Trophoblast cell (in vitro differentiated cells and primary cell): ENCODE results near the gene TBL1X.

ENCODE experiments used
- DNase-seq, 2 donors: peaks; one replicate each; pipeline ENCODE4 v3.0.0-alpha.2; 2016
- H2AFZ ChIP-seq: 2 replicates; pipeline ENCODE4 v1.6.1; 2013; ENCODE audit warnings: low read length, moderate library complexity, mild to moderate bottlenecking; ENCODE audit not compliant: insufficient read depth, poor library complexity
- H2AK5ac ChIP-seq: 2 replicates; pipeline ENCODE4 v1.6.1; 2013; ENCODE audit warnings: mild to moderate bottlenecking, low read length
- H2BK120ac ChIP-seq: 2 replicates; pipeline ENCODE4 v1.6.1; 2013; ENCODE audit warnings: low read length, mild to moderate bottlenecking, moderate library complexity; ENCODE audit not compliant: insufficient read depth, poor library complexity
- H2BK12ac ChIP-seq: 2 replicates; pipeline ENCODE4 v1.6.1; 2013; ENCODE audit warnings: mild to moderate bottlenecking, low read length, moderate library complexity
- H2BK5ac ChIP-seq: 2 replicates; pipeline ENCODE4 v1.6.1; 2013; ENCODE audit warnings: low read length, low read depth, moderate library complexity, mild to moderate bottlenecking; ENCODE audit not compliant: poor library complexity
- H3K14ac ChIP-seq: 2 replicates; pipeline ENCODE4 v1.6.1; 2013; ENCODE audit warnings: mild to moderate bottlenecking, low read length
- H3K18ac ChIP-seq: 2 replicates; pipeline ENCODE4 v1.6.1; 2013; ENCODE audit warnings: mild to moderate bottlenecking, low read length
- H3K23ac ChIP-seq: 2 replicates; pipeline ENCODE4 v1.6.1; 2013; ENCODE audit warnings: low read length
- H3K27ac ChIP-seq: 2 replicates; pipeline ENCODE4 v1.5.1; 2013; ENCODE audit warnings: low read depth, mild to moderate bottlenecking, inconsistent platforms, low read length, moderate library complexity
- H3K27me3 ChIP-seq: 2 replicates; pipeline ENCODE4 v1.6.1; 2013; ENCODE audit warnings: inconsistent platforms, mild to moderate bottlenecking, low read length, moderate library complexity; ENCODE audit not compliant: insufficient read depth
- H3K36me3 ChIP-seq, 2 experiments: 1 replicate in 1 of 2; 2 replicates in 1 of 2; pipeline ENCODE4 v1.6.1; 2013; ENCODE audit warnings: low read length in 2 of 2, mild to moderate bottlenecking in 2 of 2, moderate library complexity in 1 of 2; ENCODE audit not compliant: insufficient read depth in 2 of 2, control insufficient read depth in 1 of 2
- H3K4ac ChIP-seq: 2 replicates; pipeline ENCODE4 v1.6.1; 2013; ENCODE audit warnings: low read depth, mild to moderate bottlenecking, low read length, moderate library complexity
- H3K4me1 ChIP-seq, 2 experiments: 1 replicate in 1 of 2; 2 replicates in 1 of 2; pipeline ENCODE4 v1.6.1; 2013; ENCODE audit warnings: low read length in 2 of 2, mild to moderate bottlenecking in 2 of 2, moderate library complexity in 1 of 2; ENCODE audit not compliant: insufficient read depth in 2 of 2, control insufficient read depth in 1 of 2
- H3K4me2 ChIP-seq: 2 replicates; pipeline ENCODE4 v1.6.1; 2013; ENCODE audit warnings: inconsistent platforms, mild to moderate bottlenecking, low read length, moderate library complexity
- H3K4me3 ChIP-seq: 2 replicates; pipeline ENCODE4 v1.5.1; 2013; ENCODE audit warnings: mild to moderate bottlenecking, low read depth, low read length, inconsistent platforms
- H3K79me1 ChIP-seq: one replicate; pipeline ENCODE4 v1.6.1; 2013; ENCODE audit warnings: low read length
- H3K79me2 ChIP-seq: 2 replicates; pipeline ENCODE4 v1.6.1; 2013; ENCODE audit warnings: low read length, mild to moderate bottlenecking; ENCODE audit not compliant: control insufficient read depth, insufficient read depth, poor library complexity
- H3K9ac ChIP-seq: 2 replicates; pipeline ENCODE4 v1.6.1; 2013; ENCODE audit warnings: mild to moderate bottlenecking, low read length
- H3K9me3 ChIP-seq: 2 replicates; pipeline ENCODE4 v1.6.1; 2013; ENCODE audit warnings: low read depth, mild to moderate bottlenecking, control low read depth, inconsistent platforms, low read length; ENCODE audit not compliant: insufficient read depth
- H4K12ac ChIP-seq: 2 replicates; pipeline ENCODE4 v1.6.1; 2013; ENCODE audit warnings: low read depth, mild to moderate bottlenecking, low read length, moderate library complexity
- H4K8ac ChIP-seq: 2 replicates; pipeline ENCODE4 v1.6.1; 2013; ENCODE audit warnings: low read depth, mild to moderate bottlenecking, low read length, moderate library complexity
- H4K91ac ChIP-seq: one replicate; pipeline ENCODE4 v1.6.1; 2013; ENCODE audit warnings: low read depth, mild to moderate bottlenecking, low read length, moderate library complexity
- WGBS: extraction: QIAGEN DNeasy Blood & Tissue Kit; methylation state at CpG from one replicate; pipeline ENCODE4 v1.1.7; 2013; ENCODE audit warnings: missing lambda C conversion rate; ENCODE audit not compliant: insufficient read length, insufficient coverage; ENCODE audit errors: extremely low coverage; 5-methylcytosine and 5-hydroxymethylcytosine counted together

Gene TBL1X

GRCh38 chrX:9578083-9578779 lies 113.4 kb downstream of the TBL1X start:
- Histone ChIP-seq H2AFZ (no peak overlapping the region), H3K23ac (no peak overlapping the region), H4K8ac (no peak overlapping the region), H3K4ac (no peak overlapping the region), H3K4me3 (no peak overlapping the region), H3K4me1 (no peaks in the 10 kb centered on the region), H4K12ac (no peak overlapping the region), H3K79me1 (no peaks in the 10 kb centered on the region), H2BK120ac (no peak overlapping the region), H3K18ac (no peak overlapping the region), H3K9ac (no peak overlapping the region), H2BK5ac (no peak overlapping the region), H2AK5ac (no peak overlapping the region), H3K4me2 (no peak overlapping the region), H4K91ac (no peak overlapping the region), H3K14ac (no peak overlapping the region), H2BK12ac (no peak overlapping the region), H3K36me3 (peaks cover 0 to 3% of the 10 kb centered on the region in 2 experiments), H3K27me3 (no peaks in the 10 kb centered on the region), H3K27ac (no peak overlapping the region), H3K79me2 (no peaks in the 10 kb centered on the region), H3K9me3 (no peaks in the 10 kb centered on the region)
- WGBS, result no CpG with 5 or more reads among the region's 20 CpGs
- DNase-seq, result no peak

- no peak overlapping the region for H2BK5ac ChIP-seq
- no CpG with 5 or more reads among the region's 8 CpGs for WGBS
- no peaks in the 10 kb centered on the region for H3K79me2 ChIP-seq
- H3K9ac ChIP-seq, result no peak overlapping the region
- no peak overlapping the region for H3K14ac ChIP-seq
- no peak overlapping the region for H2AK5ac ChIP-seq
- peaks cover 0 to 3% of the 10 kb centered on the region in 2 experiments for H3K36me3 ChIP-seq
- H2AFZ ChIP-seq, result no peak overlapping the region
- H2BK12ac ChIP-seq, result no peak overlapping the region
- no peak overlapping the region for H3K27ac ChIP-seq
- H3K4ac ChIP-seq, result no peak overlapping the region
- H3K4me2 ChIP-seq, result no peak overlapping the region
- H3K23ac ChIP-seq, result no peak overlapping the region
- no peak overlapping the region for H3K4me3 ChIP-seq
- H4K8ac ChIP-seq, result no peak overlapping the region
- no peak for DNase-seq
- no peak overlapping the region for H4K12ac ChIP-seq
- no peak overlapping the region for H4K91ac ChIP-seq
- no peaks in the 10 kb centered on the region for H3K79me1 ChIP-seq
- no peaks in the 10 kb centered on the region for H3K9me3 ChIP-seq
- no peak overlapping the region for H2BK120ac ChIP-seq
- no peaks in the 10 kb centered on the region for H3K4me1 ChIP-seq
- no peaks in the 10 kb centered on the region for H3K27me3 ChIP-seq
- no peak overlapping the region for H3K18ac ChIP-seq
Observed at GRCh38 chrX:9581771-9582385, 117.0 kb downstream of the TBL1X start.

GRCh38 chrX:9582956-9583355 lies 118.1 kb downstream of the TBL1X start:
- Histone ChIP-seq H4K8ac (no peak overlapping the region), H2BK5ac (no peak overlapping the region), H3K27ac (no peak overlapping the region), H3K4me2 (no peak overlapping the region), H3K9ac (no peak overlapping the region), H3K4me1 (no peaks in the 10 kb centered on the region), H3K14ac (no peak overlapping the region), H2BK12ac (no peak overlapping the region), H3K27me3 (no peaks in the 10 kb centered on the region), H4K91ac (no peak overlapping the region), H3K79me2 (no peaks in the 10 kb centered on the region), H3K4ac (no peak overlapping the region), H2AFZ (no peak overlapping the region), H4K12ac (no peak overlapping the region), H3K18ac (no peak overlapping the region), H2AK5ac (no peak overlapping the region), H3K4me3 (no peak overlapping the region), H3K23ac (no peak overlapping the region), H3K9me3 (no peaks in the 10 kb centered on the region), H2BK120ac (no peak overlapping the region), H3K36me3 (no peaks in the 10 kb centered on the region), H3K79me1 (no peaks in the 10 kb centered on the region)
- WGBS, result no CpG with 5 or more reads among the region's 3 CpGs
- DNase-seq, result no peak

- Histone ChIP-seq H3K9ac (no peak overlapping the region), H3K4me1 (no peaks in the 10 kb centered on the region), H2BK120ac (no peak overlapping the region), H3K18ac (no peak overlapping the region), H3K4ac (no peak overlapping the region), H3K4me2 (no peak overlapping the region), H2BK5ac (no peak overlapping the region), H4K91ac (no peak overlapping the region), H4K12ac (no peak overlapping the region), H3K14ac (no peak overlapping the region), H3K36me3 (no peaks in the 10 kb centered on the region), H2BK12ac (no peak overlapping the region), H3K79me2 (no peaks in the 10 kb centered on the region), H3K4me3 (no peak overlapping the region), H3K9me3 (no peaks in the 10 kb centered on the region), H4K8ac (no peak overlapping the region), H3K27me3 (no peaks in the 10 kb centered on the region), H3K23ac (no peak overlapping the region), H3K27ac (no peak overlapping the region), H2AFZ (no peak overlapping the region), H3K79me1 (no peaks in the 10 kb centered on the region), H2AK5ac (no peak overlapping the region)
- DNase-seq, result no peak
- no CpG with 5 or more reads among the region's 14 CpGs for WGBS
Observed at GRCh38 chrX:9586992-9587392, 122.1 kb downstream of the TBL1X start.
